ENCODE data around the gene CRISPLD2. TPM values are rescaled to one million over a fixed set of nuclear protein-coding genes. Genes with fewer than 3 reads are reported as not detected.

The CRISPLD2 gene
- total and polyA plus RNA-seq, 12 donors: 7.9 to 48.1 (median 15.2) TPM

GRCh38 chr16:84878770-84879169 is 59.0 kb downstream of the CRISPLD2 start:
- WGBS, 2 donors: 97% methylated on average over 5 of the region's 5 CpGs
- no peaks in the 10 kb centered on the region for H3K27me3 ChIP-seq
- peaks cover 0 to 77% (median 3%) of the 10 kb centered on the region in 9 donors for H3K36me3 ChIP-seq
- intact Hi-C loops (cut with DNase I): no loop called here
- H3K9me3 ChIP-seq: no peaks in the 10 kb centered on the region
- H3K27ac ChIP-seq: no peak overlapping the region
- DNase-seq (no peak), ATAC-seq (no peak)
- H3K4me3 ChIP-seq: no peak overlapping the region
- peaks cover 0 to 16% (median 6%) of the 10 kb centered on the region in 9 donors for H3K4me1 ChIP-seq
- no peak for TF ChIP-seq CTCF (IDR thresholded peaks at IDR 0.05)

- 76 to 78% methylated on average over 11 of the region's 11 CpGs for WGBS, 2 donors
Measured at GRCh38 chr16:84879569-84880487, 60.0 kb downstream of the CRISPLD2 start.

GRCh38 chr16:84881702-84882521 is 62.1 kb downstream of the CRISPLD2 start:
- peak in 7 of 8 donors; percentile 52 to 69 (median 56) for ATAC-seq

More at GRCh38 chr16:84879569-84880487, 60.0 kb downstream of the CRISPLD2 start:
- ATAC-seq (no peak), DNase-seq (no peak)
- intact Hi-C loops (cut with DNase I): no loop called here
- H3K27ac ChIP-seq: no peak overlapping the region
- peaks cover 0 to 73% (median 3%) of the 10 kb centered on the region in 9 donors for H3K36me3 ChIP-seq
- no peak for TF ChIP-seq CTCF (IDR thresholded peaks at IDR 0.05)
- no peaks in the 10 kb centered on the region for H3K27me3 ChIP-seq
- no peaks in the 10 kb centered on the region for H3K9me3 ChIP-seq
- H3K4me1 ChIP-seq: peaks cover 0 to 26% (median 16%) of the 10 kb centered on the region in 9 donors
- H3K4me3 ChIP-seq: no peak overlapping the region

More at GRCh38 chr16:84881702-84882521, 62.1 kb downstream of the CRISPLD2 start:
- peak in 1 of 2 donors; percentile 31 for DNase-seq
- no peak overlapping the region for H3K4me3 ChIP-seq
- WGBS, 2 donors: 84 to 85% methylated on average over 8 of the region's 8 CpGs
- H3K27me3 ChIP-seq: no peaks in the 10 kb centered on the region
- H3K27ac ChIP-seq: peak overlapping the region in 4 of 10 donors; percentile 0 to 86 (median 29)
- TF ChIP-seq CTCF (IDR thresholded peaks at IDR 0.05): no peak
- intact Hi-C loops (cut with DNase I): no loop called here
- H3K4me1 ChIP-seq: peaks cover 0 to 41% (median 29%) of the 10 kb centered on the region in 9 donors
- no peaks in the 10 kb centered on the region for H3K9me3 ChIP-seq
- peaks cover 0 to 69% (median 3%) of the 10 kb centered on the region in 9 donors for H3K36me3 ChIP-seq

Measured in heart right ventricle (tissue), 16 donors.